HG03378 (cell line): Measurements from ENCODE around the gene GNAT3.

Experiments
- ATAC-seq: cut with Tn5 transposase; IDR thresholded peaks from one replicate; pipeline ENCODE4 v1.9.1; 2021; ENCODE audit warnings: mild to moderate bottlenecking, moderate library complexity; ENCODE audit not compliant: unreplicated experiment

GNAT3 gene

DNA sequence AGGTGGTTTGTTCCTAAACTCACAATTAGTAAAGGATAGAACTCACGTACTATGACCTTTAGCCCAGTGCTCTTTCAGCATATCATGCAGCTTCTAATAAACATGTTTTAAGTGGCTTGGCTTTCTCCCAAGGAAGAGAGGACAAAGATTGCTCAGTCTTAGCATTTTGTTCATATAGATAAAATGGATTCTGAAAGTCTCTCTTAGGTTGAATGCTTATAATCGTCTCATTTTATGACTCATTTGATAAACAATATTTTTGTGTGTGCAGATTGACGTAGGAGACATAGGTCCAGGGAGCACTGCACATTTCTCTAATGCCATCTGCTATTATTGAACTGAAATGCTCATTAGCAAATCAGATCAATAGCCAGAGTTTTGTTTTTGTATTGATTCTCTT lies 44.8 kb downstream of the GNAT3 start:
- no peak for ATAC-seq

GRCh38 chr7:80466636-80467035 lies 45.2 kb downstream of the GNAT3 start:
- ATAC-seq: no peak

GRCh38 chr7:80464211-80464610 lies 47.7 kb downstream of the GNAT3 start:
- ATAC-seq: no peak

- ATAC-seq: no peak
Observed at GRCh38 chr7:80463272-80463920, 48.5 kb downstream of the GNAT3 start.

DNA sequence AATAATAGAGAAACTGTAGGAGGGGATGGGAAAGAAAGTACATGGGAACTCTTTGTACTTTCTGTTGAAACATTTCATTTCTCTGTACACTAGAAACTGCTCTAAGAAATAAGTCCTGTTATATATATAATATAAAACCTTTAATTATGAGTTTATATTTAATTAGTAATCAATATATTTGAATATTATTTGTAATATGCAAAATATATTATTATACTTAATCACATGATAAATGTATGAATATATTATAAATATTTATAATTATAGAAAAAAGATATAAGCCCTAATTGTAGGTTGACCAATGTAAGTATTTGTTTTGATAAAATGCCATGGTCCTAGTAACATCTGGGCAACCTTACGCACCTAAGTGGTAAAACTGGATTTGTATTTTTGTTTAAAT lies 51.0 kb downstream of the GNAT3 start:
- no peak for ATAC-seq

DNA sequence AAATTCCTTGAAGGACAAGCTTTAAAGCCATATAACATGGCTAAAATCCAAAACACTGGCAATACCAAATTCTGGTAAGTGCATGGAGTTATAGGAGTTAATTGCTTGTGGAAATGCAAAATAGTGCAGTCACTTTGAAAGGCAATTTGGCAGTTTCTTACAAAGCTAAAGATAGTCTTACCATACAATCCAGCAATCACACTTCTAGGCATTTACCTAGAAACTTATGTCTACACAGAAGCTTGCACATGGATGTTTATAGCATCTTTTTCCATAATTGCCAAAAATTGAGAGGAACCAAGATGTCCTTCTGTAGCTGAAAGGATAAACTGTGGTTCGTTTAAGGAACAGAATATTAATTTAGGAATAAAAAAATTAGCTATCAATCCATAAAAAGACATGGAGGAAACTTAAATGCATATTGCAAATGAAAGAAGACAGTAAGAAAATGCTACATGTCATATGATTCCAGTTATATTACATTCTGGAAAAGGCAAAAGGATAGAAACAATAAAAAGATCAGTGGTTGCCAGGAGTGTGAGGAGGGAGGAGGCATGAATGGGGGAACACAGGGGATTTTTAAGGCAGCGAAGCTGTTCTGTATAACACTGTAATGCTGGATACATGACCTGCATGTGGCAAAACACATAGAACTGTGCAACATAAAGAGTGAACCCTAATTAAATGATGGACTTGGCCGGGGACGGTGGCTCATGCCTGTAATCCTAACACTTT lies 51.9 kb downstream of the GNAT3 start:
- ATAC-seq: no peak

DNA sequence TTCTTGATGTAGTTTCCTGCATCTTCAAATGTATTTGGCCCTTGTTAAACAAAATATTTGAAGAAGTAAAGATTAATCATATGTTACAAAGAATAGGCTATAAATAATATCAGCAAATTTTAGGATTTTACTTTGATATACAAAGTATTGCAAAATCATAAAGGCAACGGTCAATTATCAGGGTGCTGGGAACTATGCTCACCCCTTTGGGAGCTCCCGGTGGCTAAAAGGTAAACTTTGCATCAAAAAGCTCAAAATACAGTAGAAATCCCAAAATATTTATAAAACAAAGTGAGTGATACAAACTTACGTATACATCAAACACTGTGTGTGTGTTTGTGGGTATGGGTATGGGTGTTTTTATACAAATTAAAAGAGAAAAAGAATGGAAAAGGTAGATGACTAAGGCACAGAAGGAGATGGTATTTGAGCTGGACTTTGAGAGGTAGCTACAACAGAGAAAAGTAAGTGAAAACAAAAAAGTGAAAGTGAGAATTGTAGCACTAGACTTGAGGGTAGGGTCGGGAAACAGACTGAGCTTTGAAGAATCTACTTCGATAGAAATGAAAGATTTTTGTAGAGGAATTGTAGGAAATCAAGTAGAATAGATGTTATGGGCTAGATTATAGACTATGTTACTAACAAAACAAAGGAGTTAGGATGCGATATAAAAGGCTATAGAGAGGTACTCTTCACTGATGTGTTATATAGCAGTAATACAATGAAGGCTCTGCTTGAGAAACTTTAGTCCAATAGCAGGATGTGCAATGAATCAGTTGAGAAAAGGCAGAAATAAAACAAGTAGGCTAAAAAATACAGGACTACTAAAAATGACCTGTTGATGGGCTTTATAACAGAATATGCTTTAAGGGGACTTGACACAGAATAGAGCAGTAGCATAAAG lies 52.8 kb downstream of the GNAT3 start:
- no peak for ATAC-seq

DNA sequence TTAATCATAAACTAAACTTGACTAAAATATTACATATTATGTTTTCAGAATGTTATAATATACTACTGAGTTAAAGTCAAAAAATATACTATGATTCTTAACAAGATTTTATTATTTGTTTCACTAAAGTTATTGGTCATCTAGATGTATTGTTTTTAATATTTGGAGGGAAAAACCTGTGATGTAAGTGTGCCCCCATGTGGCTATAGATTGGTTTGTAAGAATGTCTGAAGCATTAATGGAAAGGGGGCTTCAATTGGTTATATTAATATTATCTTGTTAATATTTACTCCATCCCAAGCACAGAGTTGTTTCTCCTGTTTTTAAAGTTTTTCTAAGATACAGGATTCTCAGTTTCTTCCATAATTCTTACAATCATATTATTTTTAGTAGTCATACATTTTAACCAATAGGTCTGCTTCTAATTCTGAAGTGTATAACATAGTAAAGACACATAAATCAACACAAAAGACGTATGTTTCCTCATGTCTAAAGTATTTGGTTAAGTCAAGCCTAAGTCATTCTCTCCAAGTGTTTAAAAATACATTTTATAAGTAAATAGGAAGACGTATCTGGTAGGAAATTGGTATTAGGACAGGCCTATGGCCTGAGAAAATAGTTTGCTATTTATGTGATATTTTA lies 58.0 kb downstream of the GNAT3 start:
- ATAC-seq: no peak

DNA sequence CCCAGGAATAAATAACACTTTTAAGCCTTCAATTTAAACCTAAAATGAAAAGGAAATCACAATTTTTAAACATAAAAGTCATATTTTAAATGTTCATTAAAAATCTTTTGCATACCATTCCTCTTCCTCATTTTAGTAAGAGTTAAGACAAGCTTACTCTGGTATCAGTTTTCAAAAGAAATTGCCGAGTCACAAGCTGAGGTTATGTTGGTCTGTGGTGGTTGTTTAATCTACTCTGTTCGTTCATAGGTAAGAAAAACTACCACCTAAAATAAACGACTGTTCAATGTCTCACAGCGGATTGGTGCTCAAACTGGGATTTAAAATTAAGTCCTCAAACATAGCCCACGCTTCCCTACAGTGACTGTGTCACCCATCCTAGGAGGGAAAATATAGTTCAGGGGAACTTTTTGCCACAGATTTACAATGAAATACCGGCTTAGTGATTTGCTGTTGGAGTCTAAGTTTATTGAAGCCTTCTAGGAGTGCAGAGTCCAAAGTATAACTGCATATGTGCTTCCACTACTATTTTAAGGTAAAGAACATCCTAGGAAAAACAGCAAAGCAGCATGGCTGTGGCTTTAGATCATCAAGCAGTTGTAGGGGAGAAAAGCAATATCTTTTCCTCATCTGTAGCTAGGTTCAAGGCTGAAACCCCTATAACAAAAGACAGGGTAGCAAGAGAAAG lies 61.1 kb downstream of the GNAT3 start:
- no peak for ATAC-seq

- ATAC-seq: no peak
Observed at GRCh38 chr7:80449836-80450235, 62.0 kb downstream of the GNAT3 start.

- ATAC-seq: no peak
Observed at GRCh38 chr7:80445351-80445750, 66.5 kb downstream of the GNAT3 start.

DNA sequence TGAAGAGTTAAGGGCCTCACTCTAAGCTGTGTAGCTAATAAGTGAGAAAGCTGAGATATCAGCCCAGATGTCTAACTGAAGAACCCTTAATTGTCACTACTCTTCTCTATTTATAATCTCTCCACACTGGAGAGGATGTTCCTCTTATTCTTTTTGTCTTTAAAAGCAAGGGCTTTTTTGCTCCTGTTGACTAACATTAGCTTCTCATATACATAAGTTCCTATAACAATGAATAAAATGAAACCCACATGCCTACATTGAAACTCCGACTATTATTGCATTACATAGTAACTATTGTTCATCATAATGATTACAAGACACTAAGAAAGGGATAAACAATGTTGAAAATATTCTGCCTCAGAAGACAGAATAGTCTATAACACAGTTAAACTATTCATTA lies 67.1 kb downstream of the GNAT3 start:
- no peak for ATAC-seq

DNA sequence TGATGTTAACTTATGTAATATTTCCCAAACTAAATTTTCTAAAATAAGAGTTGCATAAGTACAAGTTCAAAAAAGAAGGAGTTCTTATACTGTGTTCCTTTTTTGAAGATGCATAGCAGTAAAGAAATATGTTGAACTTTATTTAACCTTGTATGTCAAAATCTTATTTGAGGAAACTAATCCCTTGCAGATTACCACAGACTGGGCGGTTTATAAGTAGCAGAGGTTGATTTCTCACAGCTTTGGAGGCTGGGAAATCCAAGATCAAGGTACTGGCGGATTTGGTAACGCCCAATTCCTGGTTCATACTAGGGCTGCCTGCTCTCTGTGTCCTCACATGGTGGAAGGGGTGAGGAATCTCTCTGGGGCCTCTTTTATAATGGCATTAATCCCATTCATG lies 68.5 kb downstream of the GNAT3 start:
- ATAC-seq: no peak

DNA sequence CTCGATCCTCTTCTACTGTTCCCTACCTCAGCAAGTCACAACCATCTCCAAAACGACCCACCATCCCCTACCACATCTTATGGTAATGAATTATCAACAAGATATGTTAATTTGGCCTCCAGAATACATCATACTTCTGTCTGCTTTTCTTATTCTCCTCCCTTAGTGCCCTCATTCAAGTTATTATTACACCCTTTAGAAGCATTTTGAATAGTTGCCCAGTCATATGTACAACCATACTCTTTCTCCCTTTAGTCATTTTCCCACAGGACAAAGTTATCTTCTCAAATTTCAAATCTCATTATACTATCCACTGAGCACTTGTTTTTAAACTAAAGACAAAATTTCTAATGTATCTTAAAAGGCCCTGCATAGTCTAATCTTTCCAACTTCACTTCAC lies 71.0 kb downstream of the GNAT3 start:
- ATAC-seq: no peak

DNA sequence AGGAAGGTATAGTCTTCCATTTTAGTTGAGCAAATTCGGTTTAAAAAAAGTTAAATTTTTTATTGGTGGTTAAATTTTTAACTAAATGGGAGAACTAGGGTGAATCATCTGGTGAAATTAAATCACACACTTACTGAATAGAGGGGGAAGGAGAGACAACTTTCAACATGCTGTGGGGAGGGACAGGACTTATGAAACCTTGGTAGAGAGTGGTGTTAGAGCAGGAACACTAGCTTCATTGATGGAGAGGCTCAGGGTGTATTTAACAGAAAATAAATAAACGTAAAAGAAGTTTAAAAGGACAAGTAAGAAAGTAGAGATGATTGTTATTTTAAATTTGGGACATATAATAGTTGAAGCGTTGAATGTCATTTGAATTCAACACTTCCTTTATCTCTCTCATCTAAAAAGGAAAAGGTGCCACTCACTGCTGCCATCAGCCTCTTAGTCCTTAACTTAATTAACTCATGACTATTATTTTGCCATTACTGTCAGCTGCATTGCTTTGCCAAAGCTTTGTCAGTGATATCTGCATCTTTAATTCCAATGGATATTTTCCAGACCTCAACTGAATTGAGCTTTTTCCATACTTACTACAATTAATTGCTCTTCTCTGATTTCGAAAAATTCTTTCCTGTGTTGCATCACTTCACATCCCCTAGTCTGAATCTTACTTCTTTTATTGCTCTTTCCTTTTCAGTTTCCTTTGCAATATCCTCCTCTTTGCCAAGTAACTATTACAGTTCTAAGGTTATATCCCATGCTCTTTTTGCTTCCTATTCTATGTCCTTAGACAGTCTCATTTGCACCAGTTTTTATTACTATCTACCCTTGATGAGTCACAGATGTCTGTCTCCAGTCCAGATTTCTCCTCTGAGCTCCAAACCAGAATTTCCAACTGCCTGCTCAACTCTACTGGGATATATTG lies 71.7 kb downstream of the GNAT3 start:
- no peak for ATAC-seq

DNA sequence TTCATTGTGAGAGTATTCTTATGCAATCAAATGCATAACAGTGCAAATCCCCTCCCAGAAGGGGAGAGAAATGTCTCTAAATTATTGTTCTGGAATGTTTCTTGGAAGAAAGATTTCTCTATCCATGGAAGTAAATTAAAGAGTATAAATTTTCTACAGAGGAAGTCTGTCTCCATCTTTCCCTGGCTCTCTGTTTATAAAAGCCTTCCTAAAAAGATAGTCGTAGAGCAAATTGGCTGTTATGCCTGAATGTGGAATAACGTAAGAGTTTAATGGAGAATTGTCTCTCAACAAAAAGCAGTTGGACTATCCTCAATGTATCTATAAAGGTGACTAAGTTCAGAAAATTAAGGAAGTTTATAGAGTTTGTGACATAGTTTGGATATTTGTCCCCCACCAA lies 76.3 kb downstream of the GNAT3 start:
- no peak for ATAC-seq

DNA sequence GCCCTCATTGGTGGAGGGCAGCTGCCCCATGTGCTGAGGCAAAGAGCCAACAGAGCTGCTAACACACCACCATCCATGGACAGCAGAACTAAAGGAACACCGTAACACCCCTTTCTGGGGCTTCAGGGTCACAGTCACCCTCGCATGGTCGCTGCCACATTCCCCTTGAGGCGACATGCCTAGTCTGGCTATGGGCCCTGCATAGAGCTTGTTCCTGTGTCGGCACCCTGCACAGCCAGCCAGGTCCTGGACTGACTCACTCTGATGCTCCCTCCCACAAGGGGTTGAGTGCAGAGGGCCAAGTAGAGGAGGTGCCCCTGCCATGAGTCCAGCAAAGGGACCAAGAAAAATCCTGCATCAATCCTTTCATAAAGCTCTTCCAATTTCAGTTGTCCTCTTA lies 77.8 kb downstream of the GNAT3 start:
- ATAC-seq: no peak

- no peak for ATAC-seq
Observed at GRCh38 chr7:80432166-80432565, 79.7 kb downstream of the GNAT3 start.

DNA sequence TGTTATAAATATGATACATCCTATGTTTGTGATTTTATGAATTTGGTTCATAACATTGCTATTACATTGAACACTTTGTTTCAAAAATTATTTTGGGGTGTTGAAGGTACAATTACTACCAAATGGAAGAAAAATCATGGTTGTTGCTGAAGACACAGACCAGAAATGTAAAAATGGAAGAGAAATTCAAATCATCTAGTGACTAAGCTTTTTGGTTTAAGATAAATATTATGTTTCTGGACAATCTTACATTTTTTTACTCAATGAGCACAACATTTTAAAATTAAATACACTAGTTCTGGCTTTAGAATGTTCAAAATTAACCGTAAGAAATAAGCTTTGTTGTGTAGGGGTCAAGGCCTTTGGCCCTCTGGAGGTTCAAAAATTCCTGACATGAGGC lies 82.7 kb downstream of the GNAT3 start:
- no peak for ATAC-seq
